Gastrocnemius medialis (tissue), 4 donors: ENCODE results near the gene ANAPC13. TPM values are rescaled to one million over a fixed set of nuclear protein-coding genes. Genes with fewer than 3 reads are reported as not detected.

Source experiments
- ATAC-seq, 2 donors: fragments of 150-250 bp; one replicate each; pipeline ENCODE4 v1.9.1; 2016
- DNase-seq, 2 donors: peaks; one replicate each; pipeline ENCODE4 v3.0.0-alpha.2; 2019
- H3K27ac ChIP-seq, 4 donors: fragments of 200-600 bp; sonication (generic); 1 replicate in 1 of 4; 2 replicates in 3 of 4; pipeline ENCODE4 v1.5.1; 2016 to 2018; ENCODE audit warnings: mild to moderate bottlenecking in 2 of 4, moderate library complexity in 1 of 4
- H3K27me3 ChIP-seq, 3 donors: fragments of 200-600 bp; sonication (generic) in 2 of 3; 1 replicate in 1 of 3; 2 replicates in 2 of 3; pipeline versions ENCODE4 v1.5.1 to v1.6.0; 2016 to 2019; ENCODE audit warnings: mild to moderate bottlenecking in 1 of 3, moderate library complexity in 1 of 3
- H3K36me3 ChIP-seq, 2 donors: fragments of 200-600 bp; sonication (generic) in 1 of 2; one replicate each; pipeline ENCODE4 v1.5.1; 2017 to 2018
- H3K4me1 ChIP-seq, 2 donors: fragments of 200-600 bp; sonication (generic) in 1 of 2; one replicate each; pipeline ENCODE4 v1.5.1; 2016 to 2017; ENCODE audit warnings: mild to moderate bottlenecking in 2 of 2
- H3K4me3 ChIP-seq, 4 donors: fragments of 200-600 bp; sonication (generic) in 3 of 4; 1 replicate in 1 of 4; 2 replicates in 3 of 4; pipeline ENCODE4 v1.5.1; 2016 to 2019; ENCODE audit warnings: mild to moderate bottlenecking in 2 of 4
- H3K9me3 ChIP-seq, 3 donors: fragments of 200-600 bp; sonication (generic) in 2 of 3; 1 replicate in 1 of 3; 2 replicates in 2 of 3; pipeline ENCODE4 v1.5.1; 2016 to 2019
- POLR2A ChIP-seq, 2 donors: fragments of 450-650 bp; IDR thresholded peaks; one replicate each; pipeline ENCODE4 v1.6.1; 2017; ENCODE audit warnings: antibody characterized with exemption in 2 of 2, mild to moderate bottlenecking in 2 of 2, moderate library complexity in 2 of 2
- in situ Hi-C, 4 donors: fragments of 200-750 bp; cut with MboI; loops; one replicate each; pipeline versions ENCODE4 v1.15.0 to v1.8.0; 2017; ENCODE audit warnings: low sequenced_read_pairs in 4 of 4
- intact Hi-C: fragments of 100-400 bp; cut with DNase I; formaldehyde crosslinking; loops from one replicate; pipeline ENCODE4 v1.15.1; 2023; ENCODE audit warnings: low total_unique reads
- total RNA-seq, 4 donors: library from RNA; depleted of rRNA; stranded (reverse); fragments of >200 nt; gene quantifications; one replicate each; pipeline versions ENCODE4 v1.1.0 to v1.2.3, GENCODE V29; 2016
- TF ChIP-seq, protein P1 (sequence below), 5 experiments: fragments of 450-650 bp in 3 of 5; fragments of 200-600 bp in 2 of 5; sonication (generic) in 2 of 5; IDR thresholded peaks in 4 of 5; conservative IDR thresholded peaks in 1 of 5; 1 replicate in 4 of 5; 2 replicates in 1 of 5; pipeline ENCODE4 v1.5.1; 2016 to 2019; ENCODE audit warnings: antibody characterized with exemption in 5 of 5, mild to moderate bottlenecking in 3 of 5, moderate library complexity in 3 of 5

ANAPC13 gene
- total RNA-seq, 4 donors from 2014 or later = 32.3 to 82.2 (median 78.7) TPM

- in situ Hi-C loops = loop anchor here (5.0 to 10.0 kb wide), 5 partner anchors 89 to 262 kb away; partner anchors contain the start of gene AMOTL2 (in 1 of the 4)
- no peak for TF ChIP-seq POLR2A (IDR thresholded peaks at IDR 0.05)
- TF ChIP-seq, protein P1, sequence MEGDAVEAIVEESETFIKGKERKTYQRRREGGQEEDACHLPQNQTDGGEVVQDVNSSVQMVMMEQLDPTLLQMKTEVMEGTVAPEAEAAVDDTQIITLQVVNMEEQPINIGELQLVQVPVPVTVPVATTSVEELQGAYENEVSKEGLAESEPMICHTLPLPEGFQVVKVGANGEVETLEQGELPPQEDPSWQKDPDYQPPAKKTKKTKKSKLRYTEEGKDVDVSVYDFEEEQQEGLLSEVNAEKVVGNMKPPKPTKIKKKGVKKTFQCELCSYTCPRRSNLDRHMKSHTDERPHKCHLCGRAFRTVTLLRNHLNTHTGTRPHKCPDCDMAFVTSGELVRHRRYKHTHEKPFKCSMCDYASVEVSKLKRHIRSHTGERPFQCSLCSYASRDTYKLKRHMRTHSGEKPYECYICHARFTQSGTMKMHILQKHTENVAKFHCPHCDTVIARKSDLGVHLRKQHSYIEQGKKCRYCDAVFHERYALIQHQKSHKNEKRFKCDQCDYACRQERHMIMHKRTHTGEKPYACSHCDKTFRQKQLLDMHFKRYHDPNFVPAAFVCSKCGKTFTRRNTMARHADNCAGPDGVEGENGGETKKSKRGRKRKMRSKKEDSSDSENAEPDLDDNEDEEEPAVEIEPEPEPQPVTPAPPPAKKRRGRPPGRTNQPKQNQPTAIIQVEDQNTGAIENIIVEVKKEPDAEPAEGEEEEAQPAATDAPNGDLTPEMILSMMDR (IDR thresholded peaks at IDR 0.05 in 4 of 5, conservative IDR thresholded peaks at IDR 0.05 in 1 of 5) = peak; percentile 68 to 82 (median 79)
- H3K27ac ChIP-seq = no peak overlapping the region
- peaks cover 12 to 15% of the 10 kb centered on the region in 2 donors for H3K4me1 ChIP-seq
- intact Hi-C loops = loop anchor here (1.0 to 10.0 kb wide), 2 partner anchors 166 to 539 kb away; no protein-coding TSS in a partner anchor
- no peaks in the 10 kb centered on the region for H3K9me3 ChIP-seq
- H3K4me3 ChIP-seq = no peak overlapping the region
- H3K36me3 ChIP-seq = peaks cover 0 to 19% of the 10 kb centered on the region in 2 donors
- no peaks in the 10 kb centered on the region for H3K27me3 ChIP-seq
- peak; percentile 63 to 75 for ATAC-seq
- peak; percentile 40 to 41 for DNase-seq
Observed at GRCh38 chr3:134473868-134474546, 11.8 kb downstream of the ANAPC13 start.

DNA sequence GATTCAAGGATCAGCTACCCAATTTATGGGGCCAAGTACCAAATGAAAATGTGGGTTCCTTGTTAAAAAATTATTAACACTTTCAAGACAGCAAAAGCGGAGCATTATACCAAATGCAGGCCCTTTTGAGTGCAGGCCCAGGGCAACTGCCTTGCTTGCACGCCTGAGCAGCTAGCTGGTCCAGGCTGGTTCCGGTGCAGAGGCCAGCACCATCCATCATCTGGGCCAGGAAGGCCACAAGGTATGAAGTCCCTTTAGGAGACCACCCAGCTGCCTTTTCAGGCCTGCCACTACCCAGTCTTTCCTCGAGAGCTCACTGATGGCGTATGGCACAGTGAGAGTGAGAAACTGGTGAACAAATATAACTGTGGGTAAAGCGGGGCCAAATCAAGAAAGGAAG, 13.0 kb downstream of the ANAPC13 start:
- in situ Hi-C loops (loop anchor here (5.0 to 10.0 kb wide), 5 partner anchors 88 to 261 kb away; partner anchors contain the start of gene AMOTL2 (in 1 of the 4)), intact Hi-C loops (loop anchor here (10.0 kb wide), 1 partner anchor 538 kb away; no protein-coding TSS in a partner anchor)
- ATAC-seq (no peak), DNase-seq (no peak)
- Histone ChIP-seq H3K36me3 (peaks cover 0 to 7% of the 10 kb centered on the region in 2 donors), H3K27me3 (no peaks in the 10 kb centered on the region), H3K27ac (no peak overlapping the region), H3K4me3 (no peak overlapping the region), H3K9me3 (no peaks in the 10 kb centered on the region), H3K4me1 (peaks cover 12 to 15% of the 10 kb centered on the region in 2 donors)
- TF ChIP-seq, protein P1 (IDR thresholded peaks at IDR 0.05 in 4 of 5, conservative IDR thresholded peaks at IDR 0.05 in 1 of 5) = no peak
- no peak for TF ChIP-seq POLR2A (IDR thresholded peaks at IDR 0.05)

DNA sequence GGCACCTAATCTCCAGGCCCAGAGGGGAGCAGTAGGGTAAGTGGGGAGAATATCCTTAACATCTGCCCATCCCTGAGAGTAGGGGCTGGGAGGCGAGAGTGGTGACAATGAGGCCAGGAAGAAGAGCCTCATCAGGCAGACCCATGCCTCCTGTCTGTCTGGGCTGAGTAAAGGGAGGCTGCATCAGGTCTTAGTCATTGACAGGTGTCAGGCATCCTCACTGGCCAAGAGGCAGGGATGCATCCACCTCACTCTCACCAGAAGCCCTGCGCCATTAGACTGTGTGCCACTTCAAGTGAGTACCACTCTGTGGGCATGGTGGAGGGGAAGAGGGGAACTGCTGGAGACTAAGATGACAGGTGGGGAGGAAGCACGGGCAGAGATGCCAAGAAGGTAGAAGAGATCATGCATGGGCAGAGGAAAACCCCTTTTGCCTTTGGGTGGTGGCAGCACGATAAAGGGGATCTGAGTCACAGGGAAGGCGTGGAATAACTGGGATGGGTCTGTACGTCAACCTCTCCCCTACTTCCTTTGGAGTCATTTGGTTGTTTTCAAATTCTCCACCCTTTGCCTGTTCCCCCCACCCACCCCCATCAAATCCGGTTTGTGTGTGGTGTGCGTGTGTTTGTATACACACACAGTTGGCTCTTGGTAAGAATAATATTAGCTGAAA, 14.1 kb downstream of the ANAPC13 start:
- no peak overlapping the region for H3K27ac ChIP-seq
- H3K4me3 ChIP-seq = no peak overlapping the region
- in situ Hi-C loops (loop anchor here (5.0 to 10.0 kb wide), 5 partner anchors 87 to 259 kb away; partner anchors contain the start of gene AMOTL2 (in 1 of the 4)), intact Hi-C loops (loop anchor here (10.0 kb wide), 1 partner anchor 537 kb away; no protein-coding TSS in a partner anchor)
- TF ChIP-seq, protein P1 (IDR thresholded peaks at IDR 0.05 in 4 of 5, conservative IDR thresholded peaks at IDR 0.05 in 1 of 5) = no peak
- no peak for TF ChIP-seq POLR2A (IDR thresholded peaks at IDR 0.05)
- ATAC-seq = no peak
- no peaks in the 10 kb centered on the region for H3K9me3 ChIP-seq
- H3K36me3 ChIP-seq = no peaks in the 10 kb centered on the region
- H3K27me3 ChIP-seq = no peaks in the 10 kb centered on the region
- no peak for DNase-seq
- H3K4me1 ChIP-seq = peaks cover 4 to 6% of the 10 kb centered on the region in 2 donors

DNA sequence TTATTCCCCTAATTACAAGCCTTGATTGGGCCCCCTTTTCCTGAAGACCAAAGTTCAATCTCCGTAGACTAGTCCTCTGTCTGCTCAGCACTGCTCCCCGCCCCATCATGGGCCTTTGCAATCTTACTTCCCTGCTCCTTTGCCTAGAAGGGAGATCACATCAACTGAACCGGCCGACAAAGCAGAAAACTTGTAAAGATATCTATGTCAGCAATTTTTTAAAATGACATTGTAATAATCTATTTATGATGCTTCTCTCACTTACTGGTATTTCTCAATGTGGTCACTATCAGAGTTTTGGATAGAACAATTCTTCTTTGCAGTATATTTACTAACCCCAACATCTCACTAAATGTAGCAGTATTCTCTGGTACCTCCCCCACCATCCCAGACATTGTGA, 17.3 kb downstream of the ANAPC13 start:
- intact Hi-C loops (no loop called here), in situ Hi-C loops (no loop called here)
- TF ChIP-seq POLR2A (IDR thresholded peaks at IDR 0.05) = no peak
- TF ChIP-seq, protein P1 (IDR thresholded peaks at IDR 0.05 in 4 of 5, conservative IDR thresholded peaks at IDR 0.05 in 1 of 5) = no peak
- peaks cover 1 to 3% of the 10 kb centered on the region in 2 donors for H3K4me1 ChIP-seq
- H3K36me3 ChIP-seq = no peaks in the 10 kb centered on the region
- ATAC-seq = no peak
- no peak for DNase-seq
- no peaks in the 10 kb centered on the region for H3K9me3 ChIP-seq
- H3K27ac ChIP-seq = no peak overlapping the region
- no peak overlapping the region for H3K4me3 ChIP-seq
- H3K27me3 ChIP-seq = no peaks in the 10 kb centered on the region
